ENCODE measurements around the gene KCNAB1. TPM values are rescaled to one million over a fixed set of nuclear protein-coding genes. Genes with fewer than 3 reads are reported as not detected.

KCNAB1 gene
- total RNA-seq, 3 donors from 2014 or later, result 3.9 to 8.3 (median 5.4) TPM

GRCh38 chr3:156518726-156519125, 398.3 kb downstream of the KCNAB1 start:
- Histone ChIP-seq H3K36me3 (no peaks in the 10 kb centered on the region), H3K4me3 (no peak overlapping the region), H3K9me3 (no peaks in the 10 kb centered on the region), H3K27ac (no peak overlapping the region), H3K27me3 (no peaks in the 10 kb centered on the region), H3K4me1 (no peaks in the 10 kb centered on the region)
- no peak for DNase-seq (ENCODE audit: low spot score in 2 of 2)
- TF ChIP-seq POLR2A (IDR thresholded peaks at IDR 0.05) (no peak), POLR2AphosphoS5 (IDR thresholded peaks at IDR 0.05) (no peak), CTCF (IDR thresholded peaks at IDR 0.05) (no peak)
- intact Hi-C loops (cut with DNase I; ENCODE audit: low total_unique reads), result no loop called here

GRCh38 chr3:156519758-156520162, 399.4 kb downstream of the KCNAB1 start:
- TF ChIP-seq POLR2A (IDR thresholded peaks at IDR 0.05) (no peak), CTCF (IDR thresholded peaks at IDR 0.05) (no peak), POLR2AphosphoS5 (IDR thresholded peaks at IDR 0.05) (no peak)
- H3K4me3 ChIP-seq, result no peak overlapping the region
- H3K36me3 ChIP-seq, result no peaks in the 10 kb centered on the region
- intact Hi-C loops (cut with DNase I; ENCODE audit: low total_unique reads), result no loop called here
- DNase-seq (ENCODE audit: low spot score in 2 of 2), result no peak
- no peaks in the 10 kb centered on the region for H3K4me1 ChIP-seq
- H3K9me3 ChIP-seq, result no peaks in the 10 kb centered on the region
- no peaks in the 10 kb centered on the region for H3K27me3 ChIP-seq
- H3K27ac ChIP-seq, result no peak overlapping the region

GRCh38 chr3:156522673-156523072, 402.3 kb downstream of the KCNAB1 start:
- Histone ChIP-seq H3K36me3 (no peaks in the 10 kb centered on the region), H3K27ac (no peak overlapping the region), H3K4me3 (no peak overlapping the region), H3K4me1 (no peaks in the 10 kb centered on the region), H3K27me3 (no peaks in the 10 kb centered on the region), H3K9me3 (no peaks in the 10 kb centered on the region)
- no peak for TF ChIP-seq POLR2A (IDR thresholded peaks at IDR 0.05)
- TF ChIP-seq POLR2AphosphoS5 (IDR thresholded peaks at IDR 0.05), result no peak
- no peak for TF ChIP-seq CTCF (IDR thresholded peaks at IDR 0.05)
- DNase-seq (ENCODE audit: low spot score in 2 of 2), result no peak
- intact Hi-C loops (cut with DNase I; ENCODE audit: low total_unique reads), result no loop called here

- no peak for DNase-seq (ENCODE audit: low spot score in 2 of 2)
- no peaks in the 10 kb centered on the region for H3K27me3 ChIP-seq
- no peaks in the 10 kb centered on the region for H3K36me3 ChIP-seq
- TF ChIP-seq CTCF (IDR thresholded peaks at IDR 0.05) (no peak), POLR2A (IDR thresholded peaks at IDR 0.05) (no peak), POLR2AphosphoS5 (IDR thresholded peaks at IDR 0.05) (no peak)
- H3K4me1 ChIP-seq, result no peaks in the 10 kb centered on the region
- intact Hi-C loops (cut with DNase I; ENCODE audit: low total_unique reads), result no loop called here
- H3K4me3 ChIP-seq, result no peak overlapping the region
- H3K9me3 ChIP-seq, result no peaks in the 10 kb centered on the region
- H3K27ac ChIP-seq, result no peak overlapping the region
These were observed 405.4 kb downstream of the KCNAB1 start for GRCh38 chr3:156525808-156526207.

- no peaks in the 10 kb centered on the region for H3K27me3 ChIP-seq
- H3K4me1 ChIP-seq, result no peaks in the 10 kb centered on the region
- no peak overlapping the region for H3K27ac ChIP-seq
- no peaks in the 10 kb centered on the region for H3K9me3 ChIP-seq
- DNase-seq (ENCODE audit: low spot score in 2 of 2), result no peak
- no peaks in the 10 kb centered on the region for H3K36me3 ChIP-seq
- TF ChIP-seq CTCF (IDR thresholded peaks at IDR 0.05) (no peak), POLR2AphosphoS5 (IDR thresholded peaks at IDR 0.05) (no peak), POLR2A (IDR thresholded peaks at IDR 0.05) (no peak)
- intact Hi-C loops (cut with DNase I; ENCODE audit: low total_unique reads), result no loop called here
- no peak overlapping the region for H3K4me3 ChIP-seq
These were observed 406.7 kb downstream of the KCNAB1 start for GRCh38 chr3:156527060-156527459.

Data from breast epithelium (tissue), 4 donors.